Fibroblast of lung (primary cell): ENCODE data around the gene GFOD2. TPM values are rescaled to one million over a fixed set of nuclear protein-coding genes. Genes with fewer than 3 reads are reported as not detected.
A peak's percentile ranks its signal among the peaks of the same experiment; 100 is the strongest.

Experiments
- DNase-seq, 2 donors: peaks; one replicate each; pipeline versions ENCODE4 v3.0.0 to v3.0.0-alpha.2; 2010; ENCODE audit warnings: low read depth in 2 of 2
- H2AFZ ChIP-seq: 2 replicates; pipeline ENCODE4 v1.5.1; 2012; ENCODE audit warnings: low read length, control low read depth, inconsistent platforms
- H3K27ac ChIP-seq: 2 replicates; pipeline ENCODE4 v1.5.1; 2011; ENCODE audit warnings: low read length, control low read depth; ENCODE audit not compliant: insufficient read depth
- H3K27me3 ChIP-seq: 2 replicates; pipeline ENCODE4 v1.5.1; 2011; ENCODE audit warnings: mild to moderate bottlenecking, low read length; ENCODE audit not compliant: control insufficient read depth, insufficient read depth
- H3K36me3 ChIP-seq: 2 replicates; pipeline ENCODE4 v1.5.1; 2011; ENCODE audit warnings: low read length; ENCODE audit not compliant: control insufficient read depth, insufficient read depth
- H3K4me1 ChIP-seq: 2 replicates; pipeline ENCODE4 v1.5.1; 2011; ENCODE audit warnings: low read length; ENCODE audit not compliant: control insufficient read depth, insufficient read depth; ENCODE audit errors: extremely low read depth
- H3K4me2 ChIP-seq: 2 replicates; pipeline ENCODE4 v1.5.1; 2011; ENCODE audit warnings: low read length, control low read depth; ENCODE audit not compliant: insufficient read depth; ENCODE audit errors: extremely low read depth
- H3K4me3 ChIP-seq, 4 experiments: fragments of 200-600 bp in 1 of 4; sonication (generic) in 1 of 4; replicated peaks in 1 of 4; 2 replicates each; pipeline ENCODE4 v1.5.1; 2011 to 2016; ENCODE audit warnings: low read length in 4 of 4, low read depth in 3 of 4, mild to moderate bottlenecking in 3 of 4, control low read depth in 2 of 4, inconsistent platforms in 1 of 4, mixed read lengths in 1 of 4; ENCODE audit not compliant: insufficient read depth in 1 of 4; ENCODE audit errors: control extremely low read depth in 1 of 4
- H3K79me2 ChIP-seq: 2 replicates; pipeline ENCODE4 v1.5.1; 2012; ENCODE audit warnings: mild to moderate bottlenecking, low read length, inconsistent platforms; ENCODE audit not compliant: control insufficient read depth, insufficient read depth
- H3K9ac ChIP-seq: 2 replicates; pipeline ENCODE4 v1.5.1; 2011; ENCODE audit warnings: mild to moderate bottlenecking, low read length, control low read depth; ENCODE audit not compliant: insufficient read depth
- H3K9me3 ChIP-seq: 2 replicates; pipeline ENCODE4 v1.5.1; 2012; ENCODE audit warnings: low read depth, low read length; ENCODE audit not compliant: control insufficient read depth, insufficient read depth
- H4K20me1 ChIP-seq: 2 replicates; pipeline ENCODE4 v1.5.1; 2011; ENCODE audit warnings: low read length; ENCODE audit not compliant: control insufficient read depth, insufficient read depth; ENCODE audit errors: extremely low read depth
- CTCF ChIP-seq, 2 donors: IDR thresholded peaks in 1 of 2; conservative IDR thresholded peaks in 1 of 2; 1 replicate in 1 of 2; 2 replicates in 1 of 2; pipeline ENCODE4 v1.5.1; 2011 to 2012; ENCODE audit warnings: low read length in 2 of 2, control low read depth in 1 of 2, inconsistent platforms in 1 of 2, low read depth in 1 of 2, mild to moderate bottlenecking in 1 of 2
- EZH2 ChIP-seq: IDR thresholded peaks from 2 replicates; pipeline ENCODE4 v1.5.1; 2012; ENCODE audit warnings: low read length, control low read depth, mild to moderate bottlenecking; ENCODE audit errors: missing control alignments
- polyA plus RNA-seq, 2 donors: library from polyadenylated mRNA; depleted of rRNA in 1 of 2; stranded (reverse) in 1 of 2; unstranded in 1 of 2; fragments of >200 nt; gene quantifications; 2 replicates each; pipeline ENCODE4 v1.2.1, GENCODE V29; 2011 to 2012; ENCODE audit warnings: missing spikeins in 1 of 2
- total RNA-seq: library from RNA; depleted of rRNA; stranded (reverse); fragments of >200 nt; gene quantifications from 2 replicates; pipeline ENCODE4 v1.2.1, GENCODE V29; 2014

GFOD2 gene
- total and polyA plus RNA-seq, 2 donors (not counting 1 experiment from before 2014, with no cell fraction given): 9.2 to 15.2 TPM

- Histone ChIP-seq H2AFZ (no peak overlapping the region), H3K4me2 (no peak overlapping the region), H3K4me3 (no peak overlapping the region), H3K9ac (no peak overlapping the region), H3K36me3 (no peaks in the 10 kb centered on the region), H3K27me3 (no peaks in the 10 kb centered on the region), H3K9me3 (no peaks in the 10 kb centered on the region), H3K79me2 (no peaks in the 10 kb centered on the region), H3K4me1 (no peaks in the 10 kb centered on the region), H4K20me1 (no peaks in the 10 kb centered on the region), H3K27ac (no peak overlapping the region)
- TF ChIP-seq EZH2 (no peak), CTCF (conservative IDR thresholded peaks at IDR 0.05 in 1 of 2, IDR thresholded peaks at IDR 0.05 in 1 of 2; ENCODE audit: low read depth in 1 of 2, low read length in 2 of 2) (no peak)
- peak; percentile 4 to 5 for DNase-seq
Measured at GRCh38 chr16:67708368-67708771, 10.7 kb downstream of the GFOD2 start.

- DNase-seq: no peak
- H4K20me1 ChIP-seq: no peaks in the 10 kb centered on the region
- H3K36me3 ChIP-seq: no peaks in the 10 kb centered on the region
- no peaks in the 10 kb centered on the region for H3K27me3 ChIP-seq
- H3K4me3 ChIP-seq: no peak overlapping the region
- no peak overlapping the region for H3K4me2 ChIP-seq
- no peak overlapping the region for H3K9ac ChIP-seq
- H3K79me2 ChIP-seq: no peaks in the 10 kb centered on the region
- TF ChIP-seq CTCF (conservative IDR thresholded peaks at IDR 0.05 in 1 of 2, IDR thresholded peaks at IDR 0.05 in 1 of 2; ENCODE audit: low read depth in 1 of 2, low read length in 2 of 2) (no peak), EZH2 (no peak)
- no peak overlapping the region for H2AFZ ChIP-seq
- no peaks in the 10 kb centered on the region for H3K9me3 ChIP-seq
- no peaks in the 10 kb centered on the region for H3K4me1 ChIP-seq
- H3K27ac ChIP-seq: no peak overlapping the region
Measured at GRCh38 chr16:67707790-67708189, 11.3 kb downstream of the GFOD2 start.

DNA sequence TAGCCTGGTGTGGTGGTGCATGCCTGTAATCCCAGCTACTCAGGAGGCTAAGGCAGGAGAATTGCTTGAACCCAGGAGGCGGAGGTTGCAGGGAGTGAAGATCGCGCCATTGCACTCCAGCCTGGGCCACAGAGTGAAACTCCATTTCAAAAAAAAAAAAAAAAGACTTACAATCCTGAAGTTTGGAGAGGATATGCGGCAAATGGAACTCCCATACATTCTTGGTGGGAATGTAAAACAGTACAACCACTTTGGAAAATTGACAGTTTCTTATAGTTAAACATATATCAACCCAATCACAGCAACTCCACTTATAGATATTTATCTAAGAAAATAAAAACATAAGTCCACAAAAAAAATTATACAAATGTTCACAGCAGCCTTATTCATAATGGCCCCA lies 11.9 kb downstream of the GFOD2 start:
- Histone ChIP-seq H2AFZ (no peak overlapping the region), H4K20me1 (no peaks in the 10 kb centered on the region)

More for the DNA sequence above, 11.9 kb downstream of the GFOD2 start:
- Histone ChIP-seq H3K4me3 (no peak overlapping the region), H3K4me1 (no peaks in the 10 kb centered on the region), H3K9ac (no peak overlapping the region), H3K27ac (no peak overlapping the region), H3K4me2 (no peak overlapping the region), H3K9me3 (no peaks in the 10 kb centered on the region), H3K79me2 (no peaks in the 10 kb centered on the region), H3K27me3 (no peaks in the 10 kb centered on the region), H3K36me3 (no peaks in the 10 kb centered on the region)
- DNase-seq: no peak
- no peak for TF ChIP-seq CTCF (conservative IDR thresholded peaks at IDR 0.05 in 1 of 2, IDR thresholded peaks at IDR 0.05 in 1 of 2; ENCODE audit: low read depth in 1 of 2, low read length in 2 of 2)
- TF ChIP-seq EZH2: no peak
